Stimulated activated naive B cell treated with anti-CD40 and anti-IgM and Interleukin-4, amounts not matched to agents 10 μg/mL and 1 μg/mL and 100 μg/mL, for 72 hours (primary cell): Measurements from ENCODE around the gene MYO18B.

Experiments used
- ATAC-seq, 2 donors: fragments of 150-1000 bp; cut with Tn5 transposase; replicated peaks; 2 replicates each; pipeline ENCODE4 v1.10.0; 2021; ENCODE audit warnings: moderate library complexity in 1 of 2
- DNase-seq: peaks from one replicate; pipeline ENCODE4 v3.0.0; 2021
- H3K27ac Mint-ChIP-seq: one replicate; pipeline ENCODE4 v1.8.0; 2022; ENCODE audit warnings: mild to moderate bottlenecking, mixed read lengths
- H3K27me3 Mint-ChIP-seq, 2 donors: one replicate each; pipeline ENCODE4 v1.8.0; 2022; ENCODE audit warnings: mixed read lengths in 2 of 2
- H3K36me3 Mint-ChIP-seq, 2 donors: one replicate each; pipeline ENCODE4 v1.8.0; 2022; ENCODE audit warnings: mixed read lengths in 2 of 2, mild to moderate bottlenecking in 1 of 2
- H3K4me1 Mint-ChIP-seq, 2 donors: one replicate each; pipeline ENCODE4 v1.8.0; 2022; ENCODE audit warnings: mixed read lengths in 2 of 2, mild to moderate bottlenecking in 1 of 2
- H3K4me3 Mint-ChIP-seq, 2 donors: one replicate each; pipeline ENCODE4 v1.8.0; 2022; ENCODE audit warnings: mild to moderate bottlenecking in 2 of 2, mixed read lengths in 2 of 2, moderate library complexity in 1 of 2
- H3K9me3 Mint-ChIP-seq, 2 donors: one replicate each; pipeline ENCODE4 v1.8.0; 2022; ENCODE audit warnings: mixed read lengths in 2 of 2, mild to moderate bottlenecking in 1 of 2

MYO18B gene

GRCh38 chr22:25992331-25992730, 250.3 kb downstream of the MYO18B start:
- no peak for DNase-seq
- H3K27ac Mint-ChIP-seq = no peak overlapping the region
- peaks cover 0 to 2% of the 10 kb centered on the region in 2 donors for H3K9me3 Mint-ChIP-seq
- peaks cover 5 to 10% of the 10 kb centered on the region in 2 donors for H3K27me3 Mint-ChIP-seq
- no peaks in the 10 kb centered on the region for H3K36me3 Mint-ChIP-seq
- no peak overlapping the region for H3K4me3 Mint-ChIP-seq
- no peak for ATAC-seq
- H3K4me1 Mint-ChIP-seq = peaks cover 12 to 22% of the 10 kb centered on the region in 2 donors

GRCh38 chr22:25996669-25997068, 254.7 kb downstream of the MYO18B start:
- H3K4me1 Mint-ChIP-seq = peaks cover 8 to 11% of the 10 kb centered on the region in 2 donors
- H3K9me3 Mint-ChIP-seq = no peaks in the 10 kb centered on the region
- peaks cover 8 to 12% of the 10 kb centered on the region in 2 donors for H3K27me3 Mint-ChIP-seq
- peak overlapping the region; percentile 4 for H3K27ac Mint-ChIP-seq
- no peaks in the 10 kb centered on the region for H3K36me3 Mint-ChIP-seq
- DNase-seq = no peak
- peak; percentile 47 to 51 for ATAC-seq
- H3K4me3 Mint-ChIP-seq = no peak overlapping the region

- Mint-ChIP-seq H3K36me3 (no peaks in the 10 kb centered on the region), H3K4me1 (peaks cover 8 to 11% of the 10 kb centered on the region in 2 donors), H3K9me3 (no peaks in the 10 kb centered on the region), H3K4me3 (no peak overlapping the region), H3K27ac (no peak overlapping the region), H3K27me3 (peaks cover 15 to 17% of the 10 kb centered on the region in 2 donors)
- DNase-seq (no peak), ATAC-seq (no peak)
Observed at GRCh38 chr22:25997886-25998775, 256.1 kb downstream of the MYO18B start.

- H3K36me3 Mint-ChIP-seq = no peaks in the 10 kb centered on the region
- peaks cover 15 to 16% of the 10 kb centered on the region in 2 donors for H3K27me3 Mint-ChIP-seq
- no peak overlapping the region for H3K27ac Mint-ChIP-seq
- H3K9me3 Mint-ChIP-seq = peaks cover 0 to 6% of the 10 kb centered on the region in 2 donors
- ATAC-seq = no peak
- no peaks in the 10 kb centered on the region for H3K4me1 Mint-ChIP-seq
- H3K4me3 Mint-ChIP-seq = no peak overlapping the region
- DNase-seq = no peak
Observed at GRCh38 chr22:26002456-26002855, 260.5 kb downstream of the MYO18B start.

GRCh38 chr22:26004477-26004876, 262.5 kb downstream of the MYO18B start:
- Mint-ChIP-seq H3K27me3 (peaks cover 23 to 26% of the 10 kb centered on the region in 2 donors), H3K4me1 (no peaks in the 10 kb centered on the region), H3K36me3 (no peaks in the 10 kb centered on the region), H3K9me3 (peaks cover 0 to 6% of the 10 kb centered on the region in 2 donors), H3K27ac (no peak overlapping the region), H3K4me3 (no peak overlapping the region)
- ATAC-seq (no peak), DNase-seq (no peak)

GRCh38 chr22:26008587-26008986, 266.6 kb downstream of the MYO18B start:
- Mint-ChIP-seq H3K36me3 (no peaks in the 10 kb centered on the region), H3K4me1 (no peaks in the 10 kb centered on the region), H3K9me3 (peaks cover 0 to 4% of the 10 kb centered on the region in 2 donors), H3K27ac (no peak overlapping the region), H3K4me3 (no peak overlapping the region), H3K27me3 (peaks cover 16 to 19% of the 10 kb centered on the region in 2 donors)
- ATAC-seq = no peak
- no peak for DNase-seq

- Mint-ChIP-seq H3K27me3 (peaks cover 13 to 25% of the 10 kb centered on the region in 2 donors), H3K27ac (no peak overlapping the region)
- ATAC-seq = no peak
Observed at GRCh38 chr22:26016916-26017315, 274.9 kb downstream of the MYO18B start.

GRCh38 chr22:26017932-26018331, 275.9 kb downstream of the MYO18B start:
- H3K9me3 Mint-ChIP-seq = peaks cover 0 to 2% of the 10 kb centered on the region in 2 donors
- H3K27me3 Mint-ChIP-seq = peaks cover 20 to 25% of the 10 kb centered on the region in 2 donors
- no peak overlapping the region for H3K27ac Mint-ChIP-seq
- H3K4me1 Mint-ChIP-seq = no peaks in the 10 kb centered on the region
- ATAC-seq = no peak
- no peak overlapping the region for H3K4me3 Mint-ChIP-seq
- DNase-seq = no peak
- H3K36me3 Mint-ChIP-seq = no peaks in the 10 kb centered on the region

More at GRCh38 chr22:26016916-26017315, 274.9 kb downstream of the MYO18B start:
- no peaks in the 10 kb centered on the region for H3K4me1 Mint-ChIP-seq
- no peak overlapping the region for H3K4me3 Mint-ChIP-seq
- H3K9me3 Mint-ChIP-seq = peaks cover 0 to 2% of the 10 kb centered on the region in 2 donors
- no peak for DNase-seq
- H3K36me3 Mint-ChIP-seq = no peaks in the 10 kb centered on the region

- no peak overlapping the region for H3K4me3 Mint-ChIP-seq
- peaks cover 0 to 4% of the 10 kb centered on the region in 2 donors for H3K9me3 Mint-ChIP-seq
- H3K27me3 Mint-ChIP-seq = peaks cover 24 to 26% of the 10 kb centered on the region in 2 donors
- H3K27ac Mint-ChIP-seq = no peak overlapping the region
- DNase-seq (no peak), ATAC-seq (no peak)
- H3K4me1 Mint-ChIP-seq = no peaks in the 10 kb centered on the region
- no peaks in the 10 kb centered on the region for H3K36me3 Mint-ChIP-seq
Observed at GRCh38 chr22:26019596-26019995, 277.6 kb downstream of the MYO18B start.

GRCh38 chr22:26021516-26021915, 279.5 kb downstream of the MYO18B start:
- H3K9me3 Mint-ChIP-seq = peaks cover 0 to 3% of the 10 kb centered on the region in 2 donors
- H3K4me3 Mint-ChIP-seq = no peak overlapping the region
- no peaks in the 10 kb centered on the region for H3K36me3 Mint-ChIP-seq
- DNase-seq (no peak), ATAC-seq (no peak)
- peaks cover 19 to 24% of the 10 kb centered on the region in 2 donors for H3K27me3 Mint-ChIP-seq
- H3K4me1 Mint-ChIP-seq = no peaks in the 10 kb centered on the region
- H3K27ac Mint-ChIP-seq = no peak overlapping the region

GRCh38 chr22:26023104-26023775, 281.3 kb downstream of the MYO18B start:
- H3K4me1 Mint-ChIP-seq = no peaks in the 10 kb centered on the region
- peaks cover 0 to 3% of the 10 kb centered on the region in 2 donors for H3K9me3 Mint-ChIP-seq
- DNase-seq = no peak
- H3K4me3 Mint-ChIP-seq = no peak overlapping the region
- no peak for ATAC-seq
- no peaks in the 10 kb centered on the region for H3K36me3 Mint-ChIP-seq
- no peak overlapping the region for H3K27ac Mint-ChIP-seq
- peaks cover 14 to 24% of the 10 kb centered on the region in 2 donors for H3K27me3 Mint-ChIP-seq

GRCh38 chr22:26025626-26026025, 283.6 kb downstream of the MYO18B start:
- no peak overlapping the region for H3K27ac Mint-ChIP-seq

GRCh38 chr22:26027341-26027740, 285.4 kb downstream of the MYO18B start:
- ATAC-seq = no peak
- H3K27ac Mint-ChIP-seq = no peak overlapping the region
- H3K27me3 Mint-ChIP-seq = peaks cover 5 to 7% of the 10 kb centered on the region in 2 donors
- H3K4me1 Mint-ChIP-seq = no peaks in the 10 kb centered on the region
- H3K4me3 Mint-ChIP-seq = no peak overlapping the region
- no peaks in the 10 kb centered on the region for H3K36me3 Mint-ChIP-seq
- no peak for DNase-seq
- peaks cover 0 to 3% of the 10 kb centered on the region in 2 donors for H3K9me3 Mint-ChIP-seq

More at GRCh38 chr22:26025626-26026025, 283.6 kb downstream of the MYO18B start:
- no peaks in the 10 kb centered on the region for H3K4me1 Mint-ChIP-seq
- no peaks in the 10 kb centered on the region for H3K36me3 Mint-ChIP-seq
- H3K4me3 Mint-ChIP-seq = no peak overlapping the region
- ATAC-seq (no peak), DNase-seq (no peak)
- H3K9me3 Mint-ChIP-seq = peaks cover 0 to 3% of the 10 kb centered on the region in 2 donors
- peaks cover 5 to 14% of the 10 kb centered on the region in 2 donors for H3K27me3 Mint-ChIP-seq

- Mint-ChIP-seq H3K4me1 (no peaks in the 10 kb centered on the region), H3K27me3 (peaks cover 5% of the 10 kb centered on the region in 2 donors), H3K27ac (no peak overlapping the region), H3K4me3 (no peak overlapping the region), H3K36me3 (peaks cover 4 to 5% of the 10 kb centered on the region in 2 donors), H3K9me3 (peaks cover 7 to 11% of the 10 kb centered on the region in 2 donors)
- DNase-seq (no peak), ATAC-seq (no peak)
Observed at GRCh38 chr22:26031641-26032040, 289.7 kb downstream of the MYO18B start.
